MM.1S (cell line): Measurements from ENCODE around the gene TNIK.

Experiments used
- DNase-seq: peaks from one replicate; pipeline ENCODE4 v3.0.0-alpha.2; 2015
- H2AFZ ChIP-seq: fragments of 300-600 bp; sonication (generic); 2 replicates; pipeline ENCODE4 v1.6.0; 2016; ENCODE audit warnings: antibody characterized with exemption, low read length
- H3F3A ChIP-seq: fragments of 300-600 bp; sonication (generic); 2 replicates; pipeline ENCODE4 v1.6.1; 2016; ENCODE audit warnings: mild to moderate bottlenecking, antibody characterized with exemption, low read length, moderate library complexity, mixed read lengths; ENCODE audit not compliant: insufficient read depth
- H3K27ac ChIP-seq: fragments of 300-600 bp; sonication (generic); 2 replicates; pipeline ENCODE4 v1.5.1; 2016; ENCODE audit warnings: mild to moderate bottlenecking, low read length
- H3K27me3 ChIP-seq: fragments of 300-600 bp; sonication (generic); replicated peaks from 2 replicates; pipeline ENCODE4 v1.6.0; 2016; ENCODE audit warnings: low read length; ENCODE audit not compliant: insufficient read depth
- H3K36me3 ChIP-seq: fragments of 300-600 bp; sonication (generic); replicated peaks from 2 replicates; pipeline ENCODE4 v1.6.1; 2016; ENCODE audit warnings: mild to moderate bottlenecking, low read length, mixed read lengths; ENCODE audit not compliant: insufficient read depth
- H3K4me1 ChIP-seq: fragments of 300-600 bp; sonication (generic); 2 replicates; pipeline ENCODE4 v1.6.1; 2016; ENCODE audit warnings: low read length, mixed read lengths
- H3K4me2 ChIP-seq: fragments of 300-600 bp; sonication (generic); 2 replicates; pipeline ENCODE4 v1.6.0; 2016; ENCODE audit warnings: low read depth, low read length
- H3K4me3 ChIP-seq: fragments of 300-600 bp; sonication (generic); 2 replicates; pipeline ENCODE4 v1.5.1; 2016; ENCODE audit warnings: low read length, mixed read lengths
- H3K79me2 ChIP-seq: fragments of 300-600 bp; sonication (generic); 2 replicates; pipeline ENCODE4 v1.6.1; 2016; ENCODE audit warnings: mixed run types, low read length, mixed read lengths
- H3K9ac ChIP-seq: fragments of 300-600 bp; sonication (generic); 2 replicates; pipeline ENCODE4 v1.6.1; 2016; ENCODE audit warnings: low read length, mixed read lengths
- H3K9me2 ChIP-seq: fragments of 300-600 bp; sonication (generic); replicated peaks from 2 replicates; pipeline ENCODE4 v1.6.1; 2016; ENCODE audit warnings: mild to moderate bottlenecking, low read length, mixed read lengths; ENCODE audit not compliant: insufficient read depth
- H3K9me3 ChIP-seq: fragments of 300-600 bp; sonication (generic); replicated peaks from 2 replicates; pipeline ENCODE4 v1.6.1; 2016; ENCODE audit warnings: mild to moderate bottlenecking, low read length, mixed read lengths; ENCODE audit not compliant: insufficient read depth
- H4K20me1 ChIP-seq: fragments of 300-600 bp; sonication (generic); 2 replicates; pipeline ENCODE4 v1.6.1; 2016; ENCODE audit warnings: mild to moderate bottlenecking, low read length, moderate library complexity, mixed read lengths; ENCODE audit not compliant: insufficient read depth
- EZH2 ChIP-seq: fragments of 300-600 bp; sonication (generic); optimal IDR thresholded peaks from 2 replicates; pipeline ENCODE3; 2017; ENCODE audit warnings: low read depth, mild to moderate bottlenecking, antibody characterized with exemption, low read length, mixed read lengths
- EZH2phosphoT487 ChIP-seq: fragments of 300-600 bp; sonication (generic); IDR thresholded peaks from 2 replicates; pipeline ENCODE4 v1.6.1; 2018; ENCODE audit warnings: antibody characterized with exemption, low read length
- TF ChIP-seq, protein P1 (sequence below): fragments of 300-600 bp; sonication (generic); IDR thresholded peaks from 2 replicates; pipeline ENCODE4 v1.5.1; 2016; ENCODE audit warnings: antibody characterized with exemption, low read length, mixed read lengths

TNIK gene

DNA sequence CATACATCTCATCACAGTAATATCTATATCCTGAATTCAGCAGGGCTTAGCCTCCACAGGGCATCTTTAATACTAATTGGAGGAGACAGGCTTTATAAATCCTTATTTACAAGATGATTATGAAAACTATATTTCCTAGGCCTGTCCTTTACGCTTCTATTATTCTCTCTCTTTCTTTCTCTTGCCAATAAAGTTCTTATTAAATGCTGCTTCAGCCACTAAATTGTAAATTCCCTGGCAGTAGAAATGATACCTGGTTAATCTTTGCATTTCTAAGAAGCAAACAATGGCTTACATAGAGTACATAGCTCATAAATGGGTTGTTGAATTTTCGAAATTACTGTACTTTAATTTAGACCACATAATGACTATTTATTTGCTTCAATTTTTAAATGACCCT, 43.5 kb downstream of the TNIK start:
- no peak for DNase-seq
- H3K36me3 ChIP-seq: no peaks in the 10 kb centered on the region
- H2AFZ ChIP-seq: no peak overlapping the region
- no peaks in the 10 kb centered on the region for H4K20me1 ChIP-seq
- H3K4me2 ChIP-seq: no peak overlapping the region
- no peaks in the 10 kb centered on the region for H3K9me2 ChIP-seq
- H3K79me2 ChIP-seq: no peaks in the 10 kb centered on the region
- no peaks in the 10 kb centered on the region for H3K4me1 ChIP-seq
- H3K27me3 ChIP-seq: no peaks in the 10 kb centered on the region
- H3K27ac ChIP-seq: no peak overlapping the region
- H3K4me3 ChIP-seq: no peak overlapping the region
- no peak for TF ChIP-seq EZH2
- TF ChIP-seq EZH2phosphoT487: no peak
- TF ChIP-seq, protein P1, sequence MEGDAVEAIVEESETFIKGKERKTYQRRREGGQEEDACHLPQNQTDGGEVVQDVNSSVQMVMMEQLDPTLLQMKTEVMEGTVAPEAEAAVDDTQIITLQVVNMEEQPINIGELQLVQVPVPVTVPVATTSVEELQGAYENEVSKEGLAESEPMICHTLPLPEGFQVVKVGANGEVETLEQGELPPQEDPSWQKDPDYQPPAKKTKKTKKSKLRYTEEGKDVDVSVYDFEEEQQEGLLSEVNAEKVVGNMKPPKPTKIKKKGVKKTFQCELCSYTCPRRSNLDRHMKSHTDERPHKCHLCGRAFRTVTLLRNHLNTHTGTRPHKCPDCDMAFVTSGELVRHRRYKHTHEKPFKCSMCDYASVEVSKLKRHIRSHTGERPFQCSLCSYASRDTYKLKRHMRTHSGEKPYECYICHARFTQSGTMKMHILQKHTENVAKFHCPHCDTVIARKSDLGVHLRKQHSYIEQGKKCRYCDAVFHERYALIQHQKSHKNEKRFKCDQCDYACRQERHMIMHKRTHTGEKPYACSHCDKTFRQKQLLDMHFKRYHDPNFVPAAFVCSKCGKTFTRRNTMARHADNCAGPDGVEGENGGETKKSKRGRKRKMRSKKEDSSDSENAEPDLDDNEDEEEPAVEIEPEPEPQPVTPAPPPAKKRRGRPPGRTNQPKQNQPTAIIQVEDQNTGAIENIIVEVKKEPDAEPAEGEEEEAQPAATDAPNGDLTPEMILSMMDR: no peak
- H3K9ac ChIP-seq: no peak overlapping the region
- H3F3A ChIP-seq: no peaks in the 10 kb centered on the region
- H3K9me3 ChIP-seq: no peaks in the 10 kb centered on the region

DNA sequence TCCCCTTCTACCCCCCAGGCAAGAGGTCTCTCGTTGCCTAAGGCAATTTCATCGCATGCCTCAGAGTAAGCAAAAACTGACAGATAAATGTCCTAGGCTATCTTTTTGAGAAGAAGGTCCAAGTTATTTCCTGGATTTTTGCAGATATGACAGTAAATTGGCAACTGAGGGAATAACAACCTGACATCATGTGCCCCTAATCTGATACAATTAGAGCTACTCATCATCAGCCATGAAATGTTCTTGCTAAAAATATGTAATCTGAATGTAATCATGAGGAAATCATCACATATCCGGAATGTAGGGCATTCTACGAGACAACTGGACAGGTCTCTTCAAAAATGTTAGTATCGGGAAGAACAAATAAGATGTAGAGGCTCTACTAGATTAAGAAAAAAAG, 44.1 kb downstream of the TNIK start:
- no peaks in the 10 kb centered on the region for H3K79me2 ChIP-seq
- no peak for DNase-seq
- H3K36me3 ChIP-seq: no peaks in the 10 kb centered on the region
- no peak overlapping the region for H3K4me3 ChIP-seq
- no peaks in the 10 kb centered on the region for H4K20me1 ChIP-seq
- no peaks in the 10 kb centered on the region for H3K9me3 ChIP-seq
- no peak overlapping the region for H3K9ac ChIP-seq
- TF ChIP-seq EZH2phosphoT487 (no peak), EZH2 (no peak)
- TF ChIP-seq, protein P1: no peak
- H3K9me2 ChIP-seq: no peaks in the 10 kb centered on the region
- H3K27me3 ChIP-seq: no peaks in the 10 kb centered on the region
- no peak overlapping the region for H2AFZ ChIP-seq
- no peak overlapping the region for H3K27ac ChIP-seq
- no peak overlapping the region for H3K4me2 ChIP-seq
- H3K4me1 ChIP-seq: no peaks in the 10 kb centered on the region
- H3F3A ChIP-seq: no peaks in the 10 kb centered on the region

DNA sequence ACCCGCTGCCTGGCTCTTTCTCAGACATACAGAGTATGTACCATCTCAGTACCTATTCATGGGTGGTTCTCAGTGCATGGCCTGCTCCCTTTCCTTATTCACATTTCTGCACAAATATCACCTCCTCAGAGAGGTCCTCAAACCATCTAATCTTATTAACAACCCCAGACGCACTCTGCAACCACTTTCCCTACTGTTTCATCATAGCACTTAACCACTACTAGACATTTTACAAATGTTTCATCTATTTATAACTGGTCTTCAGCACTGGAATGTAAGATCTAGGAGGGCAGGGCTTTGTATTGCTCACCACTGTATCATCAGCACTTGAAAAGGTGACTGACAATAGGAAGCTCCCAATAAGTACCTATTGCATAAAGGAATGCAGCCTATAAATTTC, 45.1 kb downstream of the TNIK start:
- Histone ChIP-seq H3K9me2 (no peaks in the 10 kb centered on the region), H4K20me1 (no peaks in the 10 kb centered on the region), H3K36me3 (no peaks in the 10 kb centered on the region), H3K79me2 (no peaks in the 10 kb centered on the region), H2AFZ (no peak overlapping the region), H3K4me1 (no peaks in the 10 kb centered on the region), H3F3A (no peaks in the 10 kb centered on the region), H3K27ac (no peak overlapping the region), H3K9me3 (no peaks in the 10 kb centered on the region), H3K4me2 (no peak overlapping the region), H3K4me3 (no peak overlapping the region), H3K9ac (no peak overlapping the region), H3K27me3 (no peaks in the 10 kb centered on the region)
- no peak for DNase-seq
- TF ChIP-seq EZH2 (no peak), EZH2phosphoT487 (no peak)
- TF ChIP-seq, protein P1: no peak
